H9 (cell line): ENCODE results near the gene IL1RAPL1. TPM values are rescaled to one million over a fixed set of nuclear protein-coding genes. Genes with fewer than 3 reads are reported as not detected.

Source experiments
- DNase-seq: peaks from one replicate; pipeline ENCODE4 v3.0.0-alpha.2; 2017
- H2AFZ ChIP-seq: one replicate; pipeline ENCODE4 v1.6.1; 2013; ENCODE audit warnings: mild to moderate bottlenecking, low read length, control low read depth, moderate library complexity
- H2AK5ac ChIP-seq: 2 replicates; pipeline ENCODE4 v1.6.1; 2013; ENCODE audit warnings: low read length, control low read depth, mixed read lengths; ENCODE audit not compliant: insufficient read length
- H2BK120ac ChIP-seq: one replicate; pipeline ENCODE4 v1.6.1; 2013; ENCODE audit warnings: low read depth, mild to moderate bottlenecking, low read length, control low read depth, inconsistent platforms; ENCODE audit not compliant: poor library complexity, severe bottlenecking
- H2BK12ac ChIP-seq: 2 replicates; pipeline ENCODE4 v1.6.1; 2013; ENCODE audit warnings: low read length, control low read depth, mixed read lengths, low read depth; ENCODE audit not compliant: insufficient read length
- H2BK15ac ChIP-seq: 2 replicates; pipeline ENCODE4 v1.6.1; 2013; ENCODE audit warnings: low read depth, low read length, control low read depth
- H2BK20ac ChIP-seq: one replicate; pipeline ENCODE4 v1.6.1; 2013; ENCODE audit warnings: low read depth, mild to moderate bottlenecking, low read length, control low read depth, inconsistent platforms; ENCODE audit not compliant: poor library complexity, severe bottlenecking
- H2BK5ac ChIP-seq: 2 replicates; pipeline ENCODE4 v1.6.1; 2013; ENCODE audit warnings: low read length, control low read depth, mixed read lengths; ENCODE audit not compliant: insufficient read length
- H3K14ac ChIP-seq: 2 replicates; pipeline ENCODE4 v1.6.1; 2013; ENCODE audit warnings: low read length, control low read depth; ENCODE audit not compliant: insufficient read depth
- H3K18ac ChIP-seq: 2 replicates; pipeline ENCODE4 v1.6.1; 2013; ENCODE audit warnings: low read depth, mild to moderate bottlenecking, mixed read lengths, low read length, control low read depth; ENCODE audit not compliant: insufficient read length
- H3K23ac ChIP-seq: 2 replicates; pipeline ENCODE4 v1.6.1; 2013; ENCODE audit warnings: low read length, control low read depth, mixed read lengths, low read depth; ENCODE audit not compliant: insufficient read length
- H3K23me2 ChIP-seq: 2 replicates; pipeline ENCODE4 v1.6.1; 2013; ENCODE audit warnings: low read depth, mild to moderate bottlenecking, mixed read lengths, low read length, control low read depth; ENCODE audit not compliant: insufficient read length, poor library complexity, severe bottlenecking
- H3K27ac ChIP-seq: 2 replicates; pipeline ENCODE4 v1.5.1; 2013; ENCODE audit warnings: low read length, control low read depth, mixed read lengths, low read depth; ENCODE audit not compliant: insufficient read length
- H3K27me3 ChIP-seq: 2 replicates; pipeline ENCODE4 v1.6.1; 2013; ENCODE audit warnings: low read length, control low read depth, inconsistent platforms; ENCODE audit not compliant: insufficient read depth
- H3K4ac ChIP-seq: 2 replicates; pipeline ENCODE4 v1.6.1; 2013; ENCODE audit warnings: low read depth, mild to moderate bottlenecking, control low read depth, inconsistent platforms, low read length, moderate library complexity
- H3K4me1 ChIP-seq: 2 replicates; pipeline ENCODE4 v1.6.1; 2013; ENCODE audit warnings: low read length, control low read depth, inconsistent platforms; ENCODE audit not compliant: insufficient read depth
- H3K4me2 ChIP-seq: 2 replicates; pipeline ENCODE4 v1.6.1; 2013; ENCODE audit warnings: low read length, control low read depth, mixed read lengths; ENCODE audit not compliant: insufficient read length, insufficient read depth
- H3K56ac ChIP-seq: 2 replicates; pipeline ENCODE4 v1.6.1; 2013; ENCODE audit warnings: low read depth, mild to moderate bottlenecking, mixed read lengths, low read length, control low read depth; ENCODE audit not compliant: insufficient read length
- H3K79me1 ChIP-seq: 2 replicates; pipeline ENCODE4 v1.6.1; 2013; ENCODE audit warnings: low read depth, mild to moderate bottlenecking, moderate library complexity, low read length, control low read depth, inconsistent platforms; ENCODE audit not compliant: insufficient read depth, poor library complexity, severe bottlenecking
- H3K79me2 ChIP-seq: 2 replicates; pipeline ENCODE4 v1.6.1; 2013; ENCODE audit warnings: low read length, control low read depth, inconsistent platforms; ENCODE audit not compliant: insufficient read depth
- H3K9ac ChIP-seq: 2 replicates; pipeline ENCODE4 v1.6.1; 2013; ENCODE audit warnings: low read length, control low read depth, mixed read lengths; ENCODE audit not compliant: insufficient read length; ENCODE audit errors: extremely low read depth
- H3K9me3 ChIP-seq: one replicate; pipeline ENCODE4 v1.6.1; 2013; ENCODE audit warnings: low read depth, low read length, inconsistent platforms; ENCODE audit not compliant: control insufficient read depth
- H3T11ph ChIP-seq: one replicate; pipeline ENCODE4 v1.6.1; 2013; ENCODE audit warnings: mild to moderate bottlenecking, low read length, control low read depth, inconsistent platforms
- H4K20me1 ChIP-seq: one replicate; pipeline ENCODE4 v1.6.1; 2013; ENCODE audit not compliant: control insufficient read depth, insufficient read length, insufficient read depth
- H4K5ac ChIP-seq: 2 replicates; pipeline ENCODE4 v1.6.1; 2013; ENCODE audit warnings: low read depth, mild to moderate bottlenecking, mixed read lengths, low read length, control low read depth; ENCODE audit not compliant: insufficient read length
- H4K8ac ChIP-seq: replicated peaks from 2 replicates; pipeline ENCODE4 v1.6.1; 2013; ENCODE audit warnings: low read length, control low read depth, mixed read lengths, low read depth; ENCODE audit not compliant: insufficient read length
- H4K91ac ChIP-seq: 2 replicates; pipeline ENCODE4 v1.6.1; 2013; ENCODE audit warnings: low read depth, mild to moderate bottlenecking, moderate library complexity, mixed read lengths, low read length, control low read depth; ENCODE audit not compliant: insufficient read length
- H3K27ac Mint-ChIP-seq, 3 experiments: 2 replicates in 2 of 3; 3 replicates in 1 of 3; pipeline ENCODE4 v1.8.0; 2020 to 2021; ENCODE audit warnings: mixed read lengths in 3 of 3, mild to moderate bottlenecking in 1 of 3, moderate library complexity in 1 of 3
- H3K27me3 Mint-ChIP-seq: 2 replicates; pipeline ENCODE4 v1.8.0; 2021; ENCODE audit warnings: low read depth, mild to moderate bottlenecking, moderate library complexity, mixed read lengths
- H3K36me3 Mint-ChIP-seq, 3 experiments: 2 replicates in 2 of 3; 3 replicates in 1 of 3; pipeline ENCODE4 v1.8.0; 2020 to 2021; ENCODE audit warnings: low read depth in 3 of 3, mixed read lengths in 3 of 3; ENCODE audit not compliant: insufficient read depth in 1 of 3
- H3K4me1 Mint-ChIP-seq, 2 experiments: 2 replicates each; pipeline ENCODE4 v1.8.0; 2020; ENCODE audit warnings: mixed read lengths in 2 of 2
- H3K4me3 Mint-ChIP-seq, 2 experiments: 2 replicates in 1 of 2; 3 replicates in 1 of 2; pipeline ENCODE4 v1.8.0; 2020 to 2021; ENCODE audit warnings: mild to moderate bottlenecking in 2 of 2, mixed read lengths in 2 of 2, moderate library complexity in 1 of 2
- H3K9me3 Mint-ChIP-seq, 2 experiments: 2 replicates in 1 of 2; 3 replicates in 1 of 2; pipeline ENCODE4 v1.8.0; 2020; ENCODE audit warnings: mild to moderate bottlenecking in 2 of 2, mixed read lengths in 2 of 2, moderate library complexity in 1 of 2
- CTCF ChIP-seq: fragments of 200-600 bp; sonication (generic); conservative IDR thresholded peaks from 3 replicates; pipeline ENCODE4 v1.8.0; 2021; ENCODE audit warnings: antibody characterized with exemption, mild to moderate bottlenecking
- WGBS: extraction: QIAGEN DNeasy Blood & Tissue Kit; methylation state at CpG from one replicate; pipeline ENCODE4 v1.1.7; 2013; ENCODE audit warnings: missing lambda C conversion rate, low lambda C conversion rate, mixed read lengths; ENCODE audit not compliant: insufficient read length; ENCODE audit errors: extremely low coverage; 5-methylcytosine and 5-hydroxymethylcytosine counted together
- total RNA-seq: library from RNA; stranded (reverse); gene quantifications from 2 replicates; pipeline ENCODE4 v1.2.1, GENCODE V29; 2021

Gene IL1RAPL1
- total RNA-seq, 1 experiment from 2014 or later: 0.31 TPM

- Histone ChIP-seq H2AFZ (no peak overlapping the region), H3K79me1 (no peaks in the 10 kb centered on the region), H4K91ac (no peak overlapping the region), H2BK120ac (no peak overlapping the region), H3K27me3 (no peaks in the 10 kb centered on the region), H3T11ph (no peak overlapping the region), H2BK15ac (no peak overlapping the region), H4K8ac (no peak overlapping the region), H4K20me1 (no peaks in the 10 kb centered on the region), H3K56ac (no peak overlapping the region), H3K4me2 (no peak overlapping the region), H3K9ac (no peak overlapping the region), H2BK12ac (no peak overlapping the region), H4K5ac (no peak overlapping the region), H3K79me2 (no peaks in the 10 kb centered on the region), H3K14ac (no peak overlapping the region), H2BK5ac (no peak overlapping the region), H3K27ac (no peak overlapping the region), H3K4ac (no peak overlapping the region), H3K23ac (no peak overlapping the region), H3K23me2 (no peaks in the 10 kb centered on the region), H3K9me3 (no peaks in the 10 kb centered on the region), H3K18ac (no peak overlapping the region), H3K4me1 (no peaks in the 10 kb centered on the region), H2AK5ac (no peak overlapping the region), H2BK20ac (no peak overlapping the region)
- WGBS: no CpG with 5 or more reads among the region's 2 CpGs
- no peaks in the 10 kb centered on the region for H3K4me1 Mint-ChIP-seq
- H3K4me3 Mint-ChIP-seq: no peak overlapping the region
- H3K9me3 Mint-ChIP-seq: peaks cover 7 to 37% of the 10 kb centered on the region in 2 experiments; a peak in 4 of 5 replicates
- no peak for TF ChIP-seq CTCF
- no peaks in the 10 kb centered on the region for H3K36me3 Mint-ChIP-seq
- no peak for DNase-seq
- H3K27me3 Mint-ChIP-seq: no peaks in the 10 kb centered on the region
- H3K27ac Mint-ChIP-seq: no peak overlapping the region
These were observed 1211.2 kb downstream of the IL1RAPL1 start for GRCh38 chrX:29798469-29798868.
